GM12872 (cell line): ENCODE measurements around the gene METAP1.

Experiments used
- CTCF ChIP-seq: IDR thresholded peaks from 3 replicates; pipeline ENCODE4 v1.5.1; 2011; ENCODE audit warnings: low read depth, mild to moderate bottlenecking, low read length, moderate library complexity; ENCODE audit not compliant: insufficient read depth

METAP1 gene

GRCh38 chr4:99061048-99061700 is 65.7 kb downstream of the METAP1 start:
- no peak for TF ChIP-seq CTCF

GRCh38 chr4:99062120-99062519 is 66.6 kb downstream of the METAP1 start:
- TF ChIP-seq CTCF, result no peak

GRCh38 chr4:99067617-99068016 is 72.1 kb downstream of the METAP1 start:
- no peak for TF ChIP-seq CTCF

GRCh38 chr4:99071159-99071558 is 75.6 kb downstream of the METAP1 start:
- TF ChIP-seq CTCF, result no peak

GRCh38 chr4:99074816-99075215 is 79.3 kb downstream of the METAP1 start:
- TF ChIP-seq CTCF, result no peak

GRCh38 chr4:99076292-99076976 is 80.9 kb downstream of the METAP1 start:
- no peak for TF ChIP-seq CTCF

GRCh38 chr4:99077177-99077576 is 81.7 kb downstream of the METAP1 start:
- TF ChIP-seq CTCF, result no peak
